Smooth muscle cell (in vitro differentiated cells): ENCODE results near the gene LRMDA. TPM values are rescaled to one million over a fixed set of nuclear protein-coding genes. Genes with fewer than 3 reads are reported as not detected.

ENCODE experiments used
- DNase-seq: peaks from one replicate; lab custom pipeline; 2025; ENCODE audit not compliant: unreplicated experiment; lab: John Stamatoyannopoulos, UW
- H2AFZ ChIP-seq: fragments of 200-600 bp; sonication (generic); 2 replicates; pipeline ENCODE4 v1.6.0; 2016; ENCODE audit warnings: antibody characterized with exemption, low read depth, mild to moderate bottlenecking
- H3F3A ChIP-seq: fragments of 200-600 bp; sonication (generic); 2 replicates; pipeline ENCODE4 v1.6.0; 2017; ENCODE audit warnings: antibody characterized with exemption, low read depth
- H3K27ac ChIP-seq: fragments of 200-600 bp; sonication (generic); 2 replicates; pipeline ENCODE4 v1.5.1; 2016; ENCODE audit warnings: low read depth, mild to moderate bottlenecking
- H3K27me3 ChIP-seq: fragments of 200-600 bp; sonication (generic); 2 replicates; pipeline ENCODE4 v1.6.1; 2016; ENCODE audit warnings: low read depth, mild to moderate bottlenecking
- H3K36me3 ChIP-seq: fragments of 200-600 bp; sonication (generic); 2 replicates; pipeline ENCODE4 v1.5.1; 2016; ENCODE audit warnings: low read depth
- H3K4me1 ChIP-seq: fragments of 200-600 bp; sonication (generic); 2 replicates; pipeline ENCODE4 v1.5.1; 2016; ENCODE audit warnings: low read depth
- H3K4me2 ChIP-seq: fragments of 200-600 bp; sonication (generic); 2 replicates; pipeline ENCODE4 v1.6.0; 2016; ENCODE audit warnings: mild to moderate bottlenecking
- H3K4me3 ChIP-seq: fragments of 200-600 bp; sonication (generic); 2 replicates; pipeline ENCODE4 v1.5.1; 2016; ENCODE audit warnings: mild to moderate bottlenecking
- H3K79me2 ChIP-seq: fragments of 200-600 bp; sonication (generic); 2 replicates; pipeline ENCODE4 v1.6.0; 2016; ENCODE audit warnings: low read depth, mild to moderate bottlenecking
- H3K9ac ChIP-seq: fragments of 200-600 bp; sonication (generic); 2 replicates; pipeline ENCODE4 v1.6.0; 2016; ENCODE audit warnings: low read depth
- H3K9me3 ChIP-seq: fragments of 200-600 bp; sonication (generic); replicated peaks from 2 replicates; pipeline ENCODE4 v1.5.1; 2016; ENCODE audit warnings: low read depth
- H4K20me1 ChIP-seq: fragments of 200-600 bp; sonication (generic); 2 replicates; pipeline ENCODE4 v1.6.0; 2016; ENCODE audit warnings: low read depth
- WGBS: methylation state at CpG from one replicate; pipeline ENCODE4 v1.1.7; 2016; ENCODE audit warnings: low lambda C conversion rate; 5-methylcytosine and 5-hydroxymethylcytosine counted together
- polyA plus RNA-seq: library from polyadenylated mRNA; unstranded; fragments of >200 nt; fragmentation: Nextera tagmentation; extraction: Ambion mirVana; gene quantifications from 2 replicates; pipeline ENCODE4 v1.2.1, GENCODE V29; 2016
- total RNA-seq: library from RNA; depleted of rRNA; stranded (reverse); fragments of >200 nt; gene quantifications from 2 replicates; pipeline ENCODE4 v1.2.3, GENCODE V29; 2014
- TF ChIP-seq, protein P1 (sequence below): fragments of 200-600 bp; sonication (generic); IDR thresholded peaks from 2 replicates; pipeline ENCODE4 v1.5.1; 2017; ENCODE audit warnings: borderline replicate concordance, mild to moderate bottlenecking, antibody characterized with exemption; ENCODE audit not compliant: insufficient read depth, poor library complexity, severe bottlenecking

The LRMDA gene
- total and polyA plus RNA-seq, 2 experiments from 2014 or later: 1.5 to 1.6 TPM

DNA sequence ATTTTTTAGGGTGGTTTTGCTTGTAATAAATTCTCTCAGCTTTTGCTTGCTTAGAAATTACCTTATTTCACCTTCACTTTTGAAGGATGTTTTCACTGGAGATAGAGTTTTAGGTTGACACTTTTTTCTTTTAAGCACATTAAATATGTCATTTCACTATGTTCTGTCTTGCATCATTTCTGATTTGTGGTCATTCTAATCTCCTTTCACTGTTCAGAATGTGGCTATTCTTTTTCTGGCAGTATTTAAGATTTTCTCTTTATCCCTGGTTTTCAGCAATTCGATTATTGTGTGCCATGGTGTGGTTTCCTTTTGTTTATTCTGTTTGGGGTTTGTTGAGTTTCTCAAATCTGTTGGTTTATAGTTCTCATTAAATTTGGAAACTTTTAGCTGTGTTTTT lies 1140.6 kb downstream of the LRMDA start:
- Histone ChIP-seq H3K4me2 (no peak overlapping the region), H3K9ac (no peak overlapping the region), H4K20me1 (no peaks in the 10 kb centered on the region), H3K4me1 (no peaks in the 10 kb centered on the region), H3K79me2 (no peaks in the 10 kb centered on the region), H3K9me3 (no peaks in the 10 kb centered on the region), H3F3A (no peaks in the 10 kb centered on the region), H3K27ac (no peak overlapping the region), H2AFZ (no peak overlapping the region), H3K27me3 (no peaks in the 10 kb centered on the region), H3K4me3 (no peak overlapping the region), H3K36me3 (no peaks in the 10 kb centered on the region)
- no peak for DNase-seq
- WGBS: 51% methylated on average over 1 of the region's 1 CpG
- TF ChIP-seq, protein P1, sequence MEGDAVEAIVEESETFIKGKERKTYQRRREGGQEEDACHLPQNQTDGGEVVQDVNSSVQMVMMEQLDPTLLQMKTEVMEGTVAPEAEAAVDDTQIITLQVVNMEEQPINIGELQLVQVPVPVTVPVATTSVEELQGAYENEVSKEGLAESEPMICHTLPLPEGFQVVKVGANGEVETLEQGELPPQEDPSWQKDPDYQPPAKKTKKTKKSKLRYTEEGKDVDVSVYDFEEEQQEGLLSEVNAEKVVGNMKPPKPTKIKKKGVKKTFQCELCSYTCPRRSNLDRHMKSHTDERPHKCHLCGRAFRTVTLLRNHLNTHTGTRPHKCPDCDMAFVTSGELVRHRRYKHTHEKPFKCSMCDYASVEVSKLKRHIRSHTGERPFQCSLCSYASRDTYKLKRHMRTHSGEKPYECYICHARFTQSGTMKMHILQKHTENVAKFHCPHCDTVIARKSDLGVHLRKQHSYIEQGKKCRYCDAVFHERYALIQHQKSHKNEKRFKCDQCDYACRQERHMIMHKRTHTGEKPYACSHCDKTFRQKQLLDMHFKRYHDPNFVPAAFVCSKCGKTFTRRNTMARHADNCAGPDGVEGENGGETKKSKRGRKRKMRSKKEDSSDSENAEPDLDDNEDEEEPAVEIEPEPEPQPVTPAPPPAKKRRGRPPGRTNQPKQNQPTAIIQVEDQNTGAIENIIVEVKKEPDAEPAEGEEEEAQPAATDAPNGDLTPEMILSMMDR: no peak

DNA sequence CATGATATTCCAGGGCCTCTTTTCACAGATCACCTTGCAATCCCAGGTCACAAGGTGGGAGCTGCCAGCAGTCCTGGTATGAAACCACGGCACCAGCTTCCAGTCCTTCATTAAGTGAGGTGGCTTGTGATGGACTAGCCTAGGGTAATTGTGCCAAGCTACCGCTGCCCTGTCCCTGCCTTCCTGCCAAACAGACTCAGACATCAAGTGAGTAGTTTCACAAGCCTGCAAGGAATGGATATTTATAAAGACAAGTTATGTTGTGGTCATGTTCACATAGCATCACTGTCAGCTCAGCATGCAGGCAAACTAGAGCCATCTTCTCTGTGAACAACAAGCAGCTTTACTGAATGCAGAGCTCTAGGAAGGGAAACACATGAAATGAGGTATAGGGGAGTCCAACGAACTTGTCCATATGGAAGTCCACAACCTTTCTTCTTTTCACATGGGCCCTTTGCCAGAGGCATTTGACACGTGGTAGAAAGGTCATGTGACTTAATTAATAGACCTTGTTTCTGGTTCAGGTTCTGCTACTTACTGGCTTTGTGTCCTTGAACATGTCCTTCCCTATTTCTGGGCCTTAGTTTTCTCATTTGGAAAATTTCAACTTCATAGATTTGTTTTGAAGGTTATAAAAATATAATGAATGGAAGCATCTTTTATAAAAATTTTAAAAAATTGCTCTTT lies 1145.0 kb downstream of the LRMDA start:
- TF ChIP-seq, protein P1: no peak
- Histone ChIP-seq H3F3A (no peaks in the 10 kb centered on the region), H3K9ac (no peak overlapping the region), H3K36me3 (no peaks in the 10 kb centered on the region), H2AFZ (no peak overlapping the region), H3K9me3 (no peaks in the 10 kb centered on the region), H3K27ac (no peak overlapping the region), H3K4me1 (no peaks in the 10 kb centered on the region), H3K4me2 (no peak overlapping the region), H3K79me2 (no peaks in the 10 kb centered on the region), H4K20me1 (no peaks in the 10 kb centered on the region), H3K27me3 (no peaks in the 10 kb centered on the region), H3K4me3 (no peak overlapping the region)
- WGBS: 72% methylated on average over 4 of the region's 4 CpGs
- no peak for DNase-seq

DNA sequence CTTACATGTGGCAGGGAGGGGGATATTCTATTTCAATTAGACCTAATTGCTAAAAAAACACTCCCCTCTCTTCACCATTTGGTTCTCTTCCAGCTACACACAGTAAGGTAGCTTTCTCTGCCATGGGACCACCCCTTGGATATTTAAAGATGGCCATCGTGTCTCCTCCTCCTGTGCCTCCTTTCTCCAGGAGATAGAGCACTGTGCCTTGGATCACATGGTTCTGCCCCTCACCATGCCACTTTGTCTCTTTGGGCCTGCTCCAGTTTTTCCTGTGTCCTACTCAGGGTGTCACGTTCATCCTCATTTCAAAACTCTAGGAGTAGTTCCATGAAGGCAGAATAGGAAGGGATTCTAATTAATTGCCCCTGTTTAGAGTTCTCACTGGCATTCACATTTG lies 1146.0 kb downstream of the LRMDA start:
- no peak overlapping the region for H3K9ac ChIP-seq
- 95% methylated on average over 2 of the region's 2 CpGs for WGBS
- TF ChIP-seq, protein P1: no peak
- H3K36me3 ChIP-seq: no peaks in the 10 kb centered on the region
- no peaks in the 10 kb centered on the region for H3K79me2 ChIP-seq
- H2AFZ ChIP-seq: no peak overlapping the region
- no peaks in the 10 kb centered on the region for H3K27me3 ChIP-seq
- no peaks in the 10 kb centered on the region for H4K20me1 ChIP-seq
- no peak overlapping the region for H3K27ac ChIP-seq
- H3K9me3 ChIP-seq: no peaks in the 10 kb centered on the region
- no peak overlapping the region for H3K4me3 ChIP-seq
- no peaks in the 10 kb centered on the region for H3K4me1 ChIP-seq
- no peak for DNase-seq
- no peaks in the 10 kb centered on the region for H3F3A ChIP-seq
- H3K4me2 ChIP-seq: no peak overlapping the region
